HepG2 (cell line): ENCODE results near the gene IVD. TPM values are rescaled to one million over a fixed set of nuclear protein-coding genes. Genes with fewer than 3 reads are reported as not detected.
A peak's percentile ranks its signal among the peaks of the same experiment; 100 is the strongest.

ENCODE experiments used
- ARID5B ChIP-seq: IDR thresholded peaks from 2 replicates; pipeline ENCODE4 v1.4.0; 2020; ENCODE audit warnings: mild to moderate bottlenecking, missing genetic modification reagents
- BHLHE40 ChIP-seq: IDR thresholded peaks from 2 replicates; pipeline ENCODE4 v1.6.1; 2011; ENCODE audit warnings: low read length, improper control_type of control experiment
- FOXA3 ChIP-seq: IDR thresholded peaks from 2 replicates; pipeline ENCODE4 v1.6.1; 2016; ENCODE audit warnings: missing genetic modification reagents, missing compliant biosample characterization
- GATAD2A ChIP-seq: IDR thresholded peaks from 2 replicates; pipeline ENCODE4 v1.6.1; 2016
- HDAC1 ChIP-seq: sonication (generic); formaldehyde crosslinking; IDR thresholded peaks from 2 replicates; pipeline ENCODE4 v1.5.1; 2020; ENCODE audit warnings: mild to moderate bottlenecking, missing genetic modification reagents
- HNF4G ChIP-seq, 2 experiments: sonication (generic) in 1 of 2; formaldehyde crosslinking in 1 of 2; IDR thresholded peaks; 2 replicates each; pipeline versions ENCODE4 v1.4.0 to v1.6.1; 2011 to 2020; ENCODE audit warnings: borderline replicate concordance in 2 of 2, low read depth in 2 of 2, mild to moderate bottlenecking in 2 of 2, low read length in 1 of 2, missing genetic modification reagents in 1 of 2, moderate library complexity in 1 of 2
- JUND ChIP-seq: sonication (generic); formaldehyde crosslinking; IDR thresholded peaks from 2 replicates; pipeline ENCODE4 v1.8.0; 2022; ENCODE audit warnings: mild to moderate bottlenecking, missing genetic modification reagents
- MLX ChIP-seq: IDR thresholded peaks from 2 replicates; pipeline ENCODE4 v1.6.1; 2016
- NONO ChIP-seq, 2 experiments: fragments of 450-650 bp in 1 of 2; sonication (generic) in 1 of 2; formaldehyde crosslinking in 1 of 2; IDR thresholded peaks in 1 of 2; conservative IDR thresholded peaks in 1 of 2; 2 replicates each; pipeline versions ENCODE4 v1.6.1 to v1.8.0; 2017 to 2022; ENCODE audit warnings: mild to moderate bottlenecking in 1 of 2, missing genetic modification reagents in 1 of 2, moderate library complexity in 1 of 2
- NR2F1 ChIP-seq, 2 experiments: fragments of 450-650 bp in 1 of 2; formaldehyde crosslinking in 1 of 2; IDR thresholded peaks; 2 replicates each; pipeline versions ENCODE4 v1.5.0 to v1.6.1; 2016 to 2020; ENCODE audit warnings: mild to moderate bottlenecking in 1 of 2, missing compliant biosample characterization in 1 of 2, missing genetic modification reagents in 1 of 2, moderate library complexity in 1 of 2
- RARA ChIP-seq: IDR thresholded peaks from 2 replicates; pipeline ENCODE4 v1.6.1; 2016; ENCODE audit warnings: missing genetic modification reagents, missing compliant biosample characterization
- RXRB ChIP-seq: IDR thresholded peaks from 2 replicates; pipeline ENCODE4 v1.6.1; 2016; ENCODE audit warnings: borderline replicate concordance, missing genetic modification reagents, missing compliant biosample characterization
- SOX5 ChIP-seq: IDR thresholded peaks from 2 replicates; pipeline ENCODE4 v1.6.1; 2016; ENCODE audit warnings: borderline replicate concordance
- SOX6 ChIP-seq, 2 experiments: fragments of 450-650 bp in 1 of 2; sonication (generic) in 1 of 2; formaldehyde crosslinking in 1 of 2; IDR thresholded peaks; 2 replicates each; pipeline versions ENCODE4 v1.4.0 to v1.6.1; 2017 to 2020; ENCODE audit warnings: antibody characterized with exemption in 1 of 2, mild to moderate bottlenecking in 1 of 2, missing genetic modification reagents in 1 of 2
- TBL1XR1 ChIP-seq: fragments of 150-350 bp; IDR thresholded peaks from 2 replicates; pipeline ENCODE4 v1.6.1; 2014; ENCODE audit warnings: borderline replicate concordance, low read length; ENCODE audit not compliant: partially characterized antibody
- TBX2 ChIP-seq: sonication (generic); formaldehyde crosslinking; IDR thresholded peaks from 2 replicates; pipeline ENCODE4 v1.5.0; 2020; ENCODE audit warnings: missing genetic modification reagents, mild to moderate bottlenecking, borderline replicate concordance
- THAP11 ChIP-seq: IDR thresholded peaks from 2 replicates; pipeline ENCODE4 v1.6.1; 2016; ENCODE audit warnings: missing biosample characterization, missing genetic modification reagents
- ZNF136 ChIP-seq: sonication (generic); formaldehyde crosslinking; IDR thresholded peaks from 2 replicates; pipeline ENCODE4 v1.8.1; 2022; ENCODE audit warnings: low read depth, mild to moderate bottlenecking, moderate library complexity, missing genetic modification reagents
- ZNF354B ChIP-seq: sonication (generic); formaldehyde crosslinking; IDR thresholded peaks from 2 replicates; pipeline ENCODE4 v1.8.0; 2022; ENCODE audit warnings: mild to moderate bottlenecking, missing genetic modification reagents
- polyA plus RNA-seq, 8 experiments: library from polyadenylated mRNA; depleted of rRNA in 3 of 8; stranded (reverse) in 7 of 8; unstranded in 1 of 8; fragments of >200 nt; fragmentation: Illumina TruSeq in 4 of 8; extraction: Trizol in 4 of 8; gene quantifications; 2 replicates each; pipeline versions ENCODE4 v1.2.1 to v1.2.3, GENCODE V29; 2011 to 2016; ENCODE audit warnings: low read depth in 4 of 8, missing spikeins in 1 of 8, mixed read lengths in 1 of 8; ENCODE audit not compliant: insufficient read depth in 1 of 8
- total RNA-seq, 5 experiments: library from RNA; depleted of rRNA; stranded (reverse); fragments of >200 nt; fragmentation: Illumina TruSeq; extraction: Trizol; gene quantifications; 2 replicates each; pipeline ENCODE4 v1.2.3, GENCODE V29; 2016; ENCODE audit warnings: low read depth in 1 of 5
- TF ChIP-seq, protein P1 (sequence below): IDR thresholded peaks from 2 replicates; pipeline ENCODE4 v1.6.1; 2016; ENCODE audit warnings: missing biosample characterization, missing genetic modification reagents, low read depth
- TF ChIP-seq, protein P2 (sequence below), 2 experiments: fragments of 450-650 bp in 1 of 2; sonication (generic) in 1 of 2; formaldehyde crosslinking; IDR thresholded peaks; 2 replicates each; pipeline versions ENCODE4 v1.5.0 to v1.8.0; 2020 to 2022; ENCODE audit warnings: mild to moderate bottlenecking in 1 of 2, missing genetic modification reagents in 1 of 2

The IVD gene
- total and polyA plus RNA-seq, 2 of the 13 experiments (the other 11 are each of a cell fraction or from before 2014, with no cell fraction given): 48.0 to 53.9 TPM

GRCh38 chr15:40412095-40412759 is 6.6 kb downstream of the IVD start (continued):
- TF ChIP-seq FOXA3 (CRISPR knock-in tag) (0 out of 2 replicates have a peak, but pooled peaks have one; percentile 25), SOX6 (IDR thresholded peaks at IDR 0.05) (no peak), SOX6 (CRISPR knock-in tag; IDR thresholded peaks at IDR 0.05) (peak; percentile 53; the same call in 1 of the 2 replicates), JUND (0 out of 2 replicates have a peak, but pooled peaks have one; percentile 62), TBX2 (CRISPR knock-in tag) (peak; percentile 49; the same call in 1 of the 2 replicates), ZNF354B (no peak), SOX5 (peak; percentile 55; the same call in 1 of the 2 replicates), GATAD2A (peak; percentile 87), HDAC1 (CRISPR knock-in tag) (peak; percentile 73), HNF4G (IDR thresholded peaks at IDR 0.05; ENCODE audit: borderline replicate concordance, low read depth, low read length) (peak; percentile 89), HNF4G (CRISPR knock-in tag; IDR thresholded peaks at IDR 0.05; ENCODE audit: borderline replicate concordance, low read depth) (peak; percentile 78; the same call in 1 of the 2 replicates), ZNF136 (CRISPR knock-in tag) (no peak), THAP11 (peak; percentile 47; the same call in 1 of the 2 replicates), MLX (CRISPR knock-in tag) (0 out of 2 replicates have a peak, but pooled peaks have one; percentile 43), RXRB (CRISPR knock-in tag) (peak; percentile 54; the same call in 1 of the 2 replicates), NONO (IDR thresholded peaks at IDR 0.05) (no peak), NONO (CRISPR knock-in tag; conservative IDR thresholded peaks at IDR 0.05) (no peak), BHLHE40 (peak; percentile 65), ARID5B (peak; percentile 80), RARA (CRISPR knock-in tag) (0 out of 2 replicates have a peak, but pooled peaks have one; percentile 32), TBL1XR1 (no peak), NR2F1 (CRISPR knock-in tag; IDR thresholded peaks at IDR 0.05) (peak in 1 of 2 experiments; percentile 22; a peak in 2 of 4 replicates)
- TF ChIP-seq, protein P1, sequence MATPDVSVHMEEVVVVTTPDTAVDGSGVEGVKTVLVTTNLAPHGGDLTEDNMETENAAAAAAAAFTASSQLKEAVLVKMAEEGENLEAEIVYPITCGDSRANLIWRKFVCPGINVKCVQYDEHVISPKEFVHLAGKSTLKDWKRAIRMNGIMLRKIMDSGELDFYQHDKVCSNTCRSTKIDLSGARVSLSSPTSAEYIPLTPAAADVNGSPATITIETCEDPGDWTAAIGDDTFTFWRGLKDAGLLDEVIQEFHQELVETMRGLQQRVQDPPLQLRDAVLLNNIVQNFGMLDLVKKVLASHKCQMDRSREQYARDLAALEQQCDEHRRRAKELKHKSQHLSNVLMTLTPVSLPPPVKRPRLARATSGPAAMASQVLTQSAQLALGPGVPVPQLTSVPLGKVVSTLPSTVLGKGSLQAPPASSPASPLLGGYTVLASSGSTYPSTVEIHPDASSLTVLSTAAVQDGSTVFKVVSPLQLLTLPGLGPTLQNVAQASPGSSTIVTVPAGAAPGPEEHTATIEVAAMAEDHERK: no peak
- TF ChIP-seq, protein P2, sequence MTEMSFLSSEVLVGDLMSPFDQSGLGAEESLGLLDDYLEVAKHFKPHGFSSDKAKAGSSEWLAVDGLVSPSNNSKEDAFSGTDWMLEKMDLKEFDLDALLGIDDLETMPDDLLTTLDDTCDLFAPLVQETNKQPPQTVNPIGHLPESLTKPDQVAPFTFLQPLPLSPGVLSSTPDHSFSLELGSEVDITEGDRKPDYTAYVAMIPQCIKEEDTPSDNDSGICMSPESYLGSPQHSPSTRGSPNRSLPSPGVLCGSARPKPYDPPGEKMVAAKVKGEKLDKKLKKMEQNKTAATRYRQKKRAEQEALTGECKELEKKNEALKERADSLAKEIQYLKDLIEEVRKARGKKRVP (CRISPR knock-in tag; IDR thresholded peaks at IDR 0.05): peak in 1 of 2 experiments; percentile 76; a peak in 2 of 4 replicates
